Trophoblast cell (in vitro differentiated cells and primary cell): Measurements from ENCODE around the gene KBTBD13.
"Not testable (repeated sequence)": the region's sequence is repeated elsewhere in the genome, so short reads cannot be mapped to it uniquely, and the experiment has no call there.

Source experiments
- DNase-seq, 2 donors: peaks; one replicate each; pipeline ENCODE4 v3.0.0-alpha.2; 2016
- H2AFZ ChIP-seq: 2 replicates; pipeline ENCODE4 v1.6.1; 2013; ENCODE audit warnings: low read length, moderate library complexity, mild to moderate bottlenecking; ENCODE audit not compliant: insufficient read depth, poor library complexity
- H2AK5ac ChIP-seq: 2 replicates; pipeline ENCODE4 v1.6.1; 2013; ENCODE audit warnings: mild to moderate bottlenecking, low read length
- H2BK120ac ChIP-seq: 2 replicates; pipeline ENCODE4 v1.6.1; 2013; ENCODE audit warnings: low read length, mild to moderate bottlenecking, moderate library complexity; ENCODE audit not compliant: insufficient read depth, poor library complexity
- H2BK12ac ChIP-seq: 2 replicates; pipeline ENCODE4 v1.6.1; 2013; ENCODE audit warnings: mild to moderate bottlenecking, low read length, moderate library complexity
- H2BK5ac ChIP-seq: 2 replicates; pipeline ENCODE4 v1.6.1; 2013; ENCODE audit warnings: low read length, low read depth, moderate library complexity, mild to moderate bottlenecking; ENCODE audit not compliant: poor library complexity
- H3K14ac ChIP-seq: 2 replicates; pipeline ENCODE4 v1.6.1; 2013; ENCODE audit warnings: mild to moderate bottlenecking, low read length
- H3K18ac ChIP-seq: 2 replicates; pipeline ENCODE4 v1.6.1; 2013; ENCODE audit warnings: mild to moderate bottlenecking, low read length
- H3K23ac ChIP-seq: 2 replicates; pipeline ENCODE4 v1.6.1; 2013; ENCODE audit warnings: low read length
- H3K27ac ChIP-seq: 2 replicates; pipeline ENCODE4 v1.5.1; 2013; ENCODE audit warnings: low read depth, mild to moderate bottlenecking, inconsistent platforms, low read length, moderate library complexity
- H3K27me3 ChIP-seq: 2 replicates; pipeline ENCODE4 v1.6.1; 2013; ENCODE audit warnings: inconsistent platforms, mild to moderate bottlenecking, low read length, moderate library complexity; ENCODE audit not compliant: insufficient read depth
- H3K36me3 ChIP-seq, 2 experiments: 1 replicate in 1 of 2; 2 replicates in 1 of 2; pipeline ENCODE4 v1.6.1; 2013; ENCODE audit warnings: low read length in 2 of 2, mild to moderate bottlenecking in 2 of 2, moderate library complexity in 1 of 2; ENCODE audit not compliant: insufficient read depth in 2 of 2, control insufficient read depth in 1 of 2
- H3K4ac ChIP-seq: 2 replicates; pipeline ENCODE4 v1.6.1; 2013; ENCODE audit warnings: low read depth, mild to moderate bottlenecking, low read length, moderate library complexity
- H3K4me1 ChIP-seq, 2 experiments: 1 replicate in 1 of 2; 2 replicates in 1 of 2; pipeline ENCODE4 v1.6.1; 2013; ENCODE audit warnings: low read length in 2 of 2, mild to moderate bottlenecking in 2 of 2, moderate library complexity in 1 of 2; ENCODE audit not compliant: insufficient read depth in 2 of 2, control insufficient read depth in 1 of 2
- H3K4me2 ChIP-seq: 2 replicates; pipeline ENCODE4 v1.6.1; 2013; ENCODE audit warnings: inconsistent platforms, mild to moderate bottlenecking, low read length, moderate library complexity
- H3K4me3 ChIP-seq: 2 replicates; pipeline ENCODE4 v1.5.1; 2013; ENCODE audit warnings: mild to moderate bottlenecking, low read depth, low read length, inconsistent platforms
- H3K79me1 ChIP-seq: one replicate; pipeline ENCODE4 v1.6.1; 2013; ENCODE audit warnings: low read length
- H3K79me2 ChIP-seq: 2 replicates; pipeline ENCODE4 v1.6.1; 2013; ENCODE audit warnings: low read length, mild to moderate bottlenecking; ENCODE audit not compliant: control insufficient read depth, insufficient read depth, poor library complexity
- H3K9ac ChIP-seq: 2 replicates; pipeline ENCODE4 v1.6.1; 2013; ENCODE audit warnings: mild to moderate bottlenecking, low read length
- H3K9me3 ChIP-seq: 2 replicates; pipeline ENCODE4 v1.6.1; 2013; ENCODE audit warnings: low read depth, mild to moderate bottlenecking, control low read depth, inconsistent platforms, low read length; ENCODE audit not compliant: insufficient read depth
- H4K12ac ChIP-seq: 2 replicates; pipeline ENCODE4 v1.6.1; 2013; ENCODE audit warnings: low read depth, mild to moderate bottlenecking, low read length, moderate library complexity
- H4K8ac ChIP-seq: 2 replicates; pipeline ENCODE4 v1.6.1; 2013; ENCODE audit warnings: low read depth, mild to moderate bottlenecking, low read length, moderate library complexity
- H4K91ac ChIP-seq: one replicate; pipeline ENCODE4 v1.6.1; 2013; ENCODE audit warnings: low read depth, mild to moderate bottlenecking, low read length, moderate library complexity
- whole genome bisulfite sequencing: extraction: QIAGEN DNeasy Blood & Tissue Kit; methylation state at CpG from one replicate; pipeline ENCODE4 v1.1.7; 2013; ENCODE audit warnings: missing lambda C conversion rate; ENCODE audit not compliant: insufficient read length, insufficient coverage; ENCODE audit errors: extremely low coverage; 5-methylcytosine and 5-hydroxymethylcytosine counted together

KBTBD13 gene

DNA sequence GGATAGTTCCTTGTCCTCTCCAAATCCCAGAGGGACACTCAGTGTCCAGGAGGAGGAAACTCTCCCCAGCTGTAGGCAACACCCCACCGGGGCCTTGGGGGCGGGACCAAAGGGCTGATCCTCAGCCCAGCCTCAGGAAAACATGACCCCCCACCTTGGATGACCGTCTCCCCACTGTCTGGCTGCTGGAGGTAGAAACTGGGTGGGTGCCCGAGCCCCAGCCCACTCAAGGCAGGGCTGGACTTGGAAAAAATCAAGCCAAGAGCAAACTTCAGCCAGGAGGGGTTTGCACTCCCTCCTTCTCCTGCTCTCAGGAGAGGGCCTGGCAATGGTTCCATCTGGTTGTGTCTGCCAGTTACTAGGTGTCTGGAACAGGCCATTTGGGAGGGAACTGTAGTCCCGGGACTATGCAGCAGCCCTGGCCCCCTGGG is 5.2 kb upstream of the KBTBD13 start:
- no peak overlapping the region for H4K91ac ChIP-seq
- H2BK12ac ChIP-seq = no peak overlapping the region
- H3K4me3 ChIP-seq = peak overlapping the region; percentile 6
- H2AFZ ChIP-seq = no peak overlapping the region
- no peak overlapping the region for H3K14ac ChIP-seq
- peaks cover 9% of the 10 kb centered on the region for H3K27me3 ChIP-seq
- H2AK5ac ChIP-seq = no peak overlapping the region
- no peak overlapping the region for H2BK5ac ChIP-seq
- H3K79me1 ChIP-seq = peaks cover 3% of the 10 kb centered on the region
- no peaks in the 10 kb centered on the region for H3K9me3 ChIP-seq
- peaks cover 15 to 22% of the 10 kb centered on the region in 2 experiments for H3K4me1 ChIP-seq
- H4K12ac ChIP-seq = no peak overlapping the region
- H3K18ac ChIP-seq = no peak overlapping the region
- H3K4ac ChIP-seq = no peak overlapping the region
- no peak overlapping the region for H3K23ac ChIP-seq
- H3K4me2 ChIP-seq = no peak overlapping the region
- H4K8ac ChIP-seq = no peak overlapping the region
- no peak overlapping the region for H2BK120ac ChIP-seq
- no peaks in the 10 kb centered on the region for H3K79me2 ChIP-seq
- WGBS = no CpG with 5 or more reads among the region's 5 CpGs
- H3K9ac ChIP-seq = no peak overlapping the region
- H3K36me3 ChIP-seq = no peaks in the 10 kb centered on the region
- no peak for DNase-seq
- no peak overlapping the region for H3K27ac ChIP-seq

DNA sequence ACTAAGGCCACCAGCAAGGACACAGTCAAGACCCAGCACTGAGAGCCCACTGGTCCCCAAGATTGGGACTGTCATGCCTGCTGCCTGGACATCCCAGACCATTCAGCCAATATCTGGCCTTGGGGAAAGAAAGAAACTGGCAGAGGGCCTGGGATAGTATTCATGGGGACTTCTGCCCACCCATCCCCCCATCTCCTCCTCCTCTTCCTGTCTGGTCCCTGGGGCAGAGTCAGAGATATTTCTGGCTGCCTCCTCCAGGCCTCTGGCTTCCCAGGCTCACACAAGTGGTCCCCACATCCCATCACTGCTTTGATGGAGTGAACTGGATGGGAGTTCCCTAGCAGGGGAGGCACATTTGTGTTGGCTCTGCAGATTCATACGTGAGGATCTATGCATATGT is 4.5 kb upstream of the KBTBD13 start:
- no peak overlapping the region for H3K23ac ChIP-seq
- peaks cover 9% of the 10 kb centered on the region for H3K27me3 ChIP-seq
- DNase-seq = no peak
- no peak overlapping the region for H2BK120ac ChIP-seq
- H3K18ac ChIP-seq = no peak overlapping the region
- no peak overlapping the region for H2BK5ac ChIP-seq
- no peak overlapping the region for H3K27ac ChIP-seq
- H2AFZ ChIP-seq = no peak overlapping the region
- H4K12ac ChIP-seq = no peak overlapping the region
- no peak overlapping the region for H3K4ac ChIP-seq
- no CpG with 5 or more reads among the region's 1 CpG for WGBS
- H3K4me3 ChIP-seq = no peak overlapping the region
- H2AK5ac ChIP-seq = no peak overlapping the region
- H4K8ac ChIP-seq = no peak overlapping the region
- H3K9me3 ChIP-seq = peaks cover 3% of the 10 kb centered on the region
- H3K4me2 ChIP-seq = no peak overlapping the region
- H3K4me1 ChIP-seq = peaks cover 12 to 16% of the 10 kb centered on the region in 2 experiments
- H3K36me3 ChIP-seq = no peaks in the 10 kb centered on the region
- H4K91ac ChIP-seq = no peak overlapping the region
- H3K14ac ChIP-seq = no peak overlapping the region
- no peak overlapping the region for H2BK12ac ChIP-seq
- no peaks in the 10 kb centered on the region for H3K79me2 ChIP-seq
- H3K9ac ChIP-seq = no peak overlapping the region
- peaks cover 3% of the 10 kb centered on the region for H3K79me1 ChIP-seq

DNA sequence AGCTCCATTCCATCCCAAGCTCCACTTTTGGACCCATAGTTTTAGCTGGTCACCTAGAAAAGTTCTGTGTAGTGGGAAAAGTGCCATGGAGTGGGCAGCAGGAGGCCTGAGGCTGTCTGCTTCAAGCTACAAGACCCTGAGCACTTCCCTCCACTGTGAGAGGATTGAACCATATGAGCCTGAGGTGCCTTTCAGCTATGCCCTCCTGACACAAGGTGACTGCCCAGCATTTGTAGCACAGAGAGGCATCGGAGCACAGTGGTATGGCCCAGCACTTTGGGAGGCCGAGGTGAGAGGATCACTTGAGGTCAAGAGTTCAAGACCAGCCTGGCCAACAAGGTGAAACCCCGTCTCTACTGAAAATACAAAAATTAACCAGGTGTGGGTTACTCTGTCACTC is 3.9 kb upstream of the KBTBD13 start:
- H3K14ac ChIP-seq = no peak overlapping the region
- no peak overlapping the region for H4K12ac ChIP-seq
- no peak overlapping the region for H3K23ac ChIP-seq
- peaks cover 8% of the 10 kb centered on the region for H3K27me3 ChIP-seq
- peaks cover 5% of the 10 kb centered on the region for H3K9me3 ChIP-seq
- H3K4ac ChIP-seq = no peak overlapping the region
- no peaks in the 10 kb centered on the region for H3K79me2 ChIP-seq
- no peak overlapping the region for H4K8ac ChIP-seq
- H3K4me1 ChIP-seq = peaks cover 6 to 12% of the 10 kb centered on the region in 2 experiments
- H2AK5ac ChIP-seq = no peak overlapping the region
- no peak overlapping the region for H3K4me2 ChIP-seq
- no peak overlapping the region for H2BK12ac ChIP-seq
- H4K91ac ChIP-seq = no peak overlapping the region
- H3K27ac ChIP-seq = no peak overlapping the region
- H3K18ac ChIP-seq = no peak overlapping the region
- no peak for DNase-seq
- WGBS = no CpG with 5 or more reads among the region's 3 CpGs
- no peak overlapping the region for H2BK5ac ChIP-seq
- no peak overlapping the region for H2BK120ac ChIP-seq
- no peak overlapping the region for H3K4me3 ChIP-seq
- H2AFZ ChIP-seq = no peak overlapping the region
- no peak overlapping the region for H3K9ac ChIP-seq
- H3K79me1 ChIP-seq = peaks cover 1% of the 10 kb centered on the region
- H3K36me3 ChIP-seq = no peaks in the 10 kb centered on the region

DNA sequence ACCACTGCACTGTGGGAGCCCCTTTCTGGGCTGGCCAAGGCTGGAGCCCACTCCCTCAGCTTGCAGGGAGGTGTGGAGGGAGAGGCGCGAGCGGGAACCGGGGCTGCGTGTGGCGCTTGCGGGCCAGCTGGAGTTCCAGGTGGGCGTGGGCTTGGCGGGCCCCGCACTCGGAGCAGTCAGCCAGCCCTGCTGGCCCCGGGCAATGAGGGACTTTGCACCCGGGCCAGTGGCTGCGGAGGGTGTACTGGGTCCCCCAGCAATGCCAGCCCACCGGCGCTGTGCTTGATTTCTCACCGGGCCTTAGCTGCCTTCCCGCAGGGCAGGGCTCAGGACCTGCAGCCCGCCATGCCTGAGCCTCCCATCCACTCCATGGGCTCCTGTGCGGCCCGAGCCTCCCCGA is 1.6 kb upstream of the KBTBD13 start:
- H4K8ac ChIP-seq, H2BK12ac ChIP-seq, H3K4me3 ChIP-seq, H2BK5ac ChIP-seq, H3K14ac ChIP-seq, DNase-seq, H3K27me3 ChIP-seq, H3K9ac ChIP-seq, H3K79me2 ChIP-seq, H3K4me2 ChIP-seq, H3K4ac ChIP-seq, H2AK5ac ChIP-seq, H3K79me1 ChIP-seq, H3K23ac ChIP-seq, H3K36me3 ChIP-seq, H4K91ac ChIP-seq, H3K27ac ChIP-seq, H3K9me3 ChIP-seq, H2AFZ ChIP-seq, H3K18ac ChIP-seq, H4K12ac ChIP-seq, H2BK120ac ChIP-seq: not testable (repeated sequence)
- peaks cover 6 to 12% of the 10 kb centered on the region in 2 experiments for H3K4me1 ChIP-seq
- WGBS = no CpG with 5 or more reads among the region's 22 CpGs
